MM.1S (cell line): ENCODE results near the gene CLTC.
"Not testable (repeated sequence)": the region's sequence is repeated elsewhere in the genome, so short reads cannot be mapped to it uniquely, and the experiment has no call there.

ENCODE experiments used
- DNase-seq: peaks from one replicate; pipeline ENCODE4 v3.0.0-alpha.2; 2015
- H2AFZ ChIP-seq: fragments of 300-600 bp; sonication (generic); 2 replicates; pipeline ENCODE4 v1.6.0; 2016; ENCODE audit warnings: antibody characterized with exemption, low read length
- H3F3A ChIP-seq: fragments of 300-600 bp; sonication (generic); 2 replicates; pipeline ENCODE4 v1.6.1; 2016; ENCODE audit warnings: mild to moderate bottlenecking, antibody characterized with exemption, low read length, moderate library complexity, mixed read lengths; ENCODE audit not compliant: insufficient read depth
- H3K27ac ChIP-seq: fragments of 300-600 bp; sonication (generic); 2 replicates; pipeline ENCODE4 v1.5.1; 2016; ENCODE audit warnings: mild to moderate bottlenecking, low read length
- H3K27me3 ChIP-seq: fragments of 300-600 bp; sonication (generic); replicated peaks from 2 replicates; pipeline ENCODE4 v1.6.0; 2016; ENCODE audit warnings: low read length; ENCODE audit not compliant: insufficient read depth
- H3K36me3 ChIP-seq: fragments of 300-600 bp; sonication (generic); replicated peaks from 2 replicates; pipeline ENCODE4 v1.6.1; 2016; ENCODE audit warnings: mild to moderate bottlenecking, low read length, mixed read lengths; ENCODE audit not compliant: insufficient read depth
- H3K4me1 ChIP-seq: fragments of 300-600 bp; sonication (generic); 2 replicates; pipeline ENCODE4 v1.6.1; 2016; ENCODE audit warnings: low read length, mixed read lengths
- H3K4me2 ChIP-seq: fragments of 300-600 bp; sonication (generic); 2 replicates; pipeline ENCODE4 v1.6.0; 2016; ENCODE audit warnings: low read depth, low read length
- H3K4me3 ChIP-seq: fragments of 300-600 bp; sonication (generic); 2 replicates; pipeline ENCODE4 v1.5.1; 2016; ENCODE audit warnings: low read length, mixed read lengths
- H3K79me2 ChIP-seq: fragments of 300-600 bp; sonication (generic); 2 replicates; pipeline ENCODE4 v1.6.1; 2016; ENCODE audit warnings: mixed run types, low read length, mixed read lengths
- H3K9ac ChIP-seq: fragments of 300-600 bp; sonication (generic); 2 replicates; pipeline ENCODE4 v1.6.1; 2016; ENCODE audit warnings: low read length, mixed read lengths
- H3K9me2 ChIP-seq: fragments of 300-600 bp; sonication (generic); replicated peaks from 2 replicates; pipeline ENCODE4 v1.6.1; 2016; ENCODE audit warnings: mild to moderate bottlenecking, low read length, mixed read lengths; ENCODE audit not compliant: insufficient read depth
- H3K9me3 ChIP-seq: fragments of 300-600 bp; sonication (generic); replicated peaks from 2 replicates; pipeline ENCODE4 v1.6.1; 2016; ENCODE audit warnings: mild to moderate bottlenecking, low read length, mixed read lengths; ENCODE audit not compliant: insufficient read depth
- H4K20me1 ChIP-seq: fragments of 300-600 bp; sonication (generic); 2 replicates; pipeline ENCODE4 v1.6.1; 2016; ENCODE audit warnings: mild to moderate bottlenecking, low read length, moderate library complexity, mixed read lengths; ENCODE audit not compliant: insufficient read depth
- CTCF ChIP-seq: fragments of 300-600 bp; sonication (generic); IDR thresholded peaks from 2 replicates; pipeline ENCODE4 v1.5.1; 2016; ENCODE audit warnings: antibody characterized with exemption, low read length, mixed read lengths
- EZH2 ChIP-seq: fragments of 300-600 bp; sonication (generic); optimal IDR thresholded peaks from 2 replicates; pipeline ENCODE3; 2017; ENCODE audit warnings: low read depth, mild to moderate bottlenecking, antibody characterized with exemption, low read length, mixed read lengths
- EZH2phosphoT487 ChIP-seq: fragments of 300-600 bp; sonication (generic); IDR thresholded peaks from 2 replicates; pipeline ENCODE4 v1.6.1; 2018; ENCODE audit warnings: antibody characterized with exemption, low read length

CLTC gene

DNA sequence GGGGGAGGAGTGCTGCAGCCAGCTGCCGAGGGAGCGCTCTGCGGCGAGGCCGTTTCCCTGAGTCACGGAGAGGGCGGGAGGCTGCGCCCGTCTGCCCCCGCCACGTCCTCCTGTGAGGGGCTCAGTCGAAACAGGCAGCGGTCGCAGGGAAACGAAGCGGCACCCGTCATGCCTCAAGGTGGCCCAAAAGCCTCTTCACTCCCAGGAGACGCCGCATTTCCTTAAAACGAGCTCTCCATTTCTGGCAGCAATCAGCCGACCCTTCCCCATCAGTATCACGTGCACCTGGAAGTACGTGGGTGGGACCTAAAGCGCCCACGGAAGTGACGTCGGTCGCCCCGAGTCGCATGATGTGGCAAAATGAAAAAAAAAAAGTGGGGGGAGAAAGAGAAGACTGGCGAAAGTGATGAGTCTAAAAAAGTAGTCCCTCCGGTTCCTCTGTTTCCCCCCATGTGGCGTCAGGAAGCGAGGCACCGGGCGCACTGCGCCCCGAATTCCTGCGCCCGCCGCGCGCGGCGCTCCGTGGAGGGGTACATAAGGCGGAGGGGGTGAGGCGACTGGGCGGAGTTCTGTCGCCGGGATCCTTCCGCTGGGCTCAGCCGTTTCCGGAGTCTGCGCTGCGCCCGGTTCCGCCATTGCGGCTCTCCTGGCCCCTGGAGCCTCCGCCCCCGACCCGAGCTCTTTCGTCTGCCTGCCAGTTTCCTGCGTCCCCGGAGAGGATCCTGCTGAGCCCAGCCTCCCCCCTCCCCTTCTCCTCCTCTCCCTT is at the start of gene CLTC:
Gene CLTC (plus strand): TSS at position 598 of the 766 bp plus-strand sequence. CDS start 237 bp downstream, outside the sequence.
- H3K9ac ChIP-seq: peak within 1 kb of the TSS; percentile 97
- H3K4me3 ChIP-seq: peak within 1 kb of the TSS; percentile 91
- peaks cover 38% of the 10 kb centered on the region for H4K20me1 ChIP-seq
- peak within 1 kb of the TSS; percentile 97 for H3K27ac ChIP-seq
- H3K4me1 ChIP-seq: peaks cover 42% of the 10 kb centered on the region
- peak within 1 kb of the TSS; percentile 93 for H3K4me2 ChIP-seq
- peaks cover 38% of the 10 kb centered on the region for H3F3A ChIP-seq
- H3K36me3 ChIP-seq: no peaks in the 10 kb centered on the region; the same call in 1 of the 2 replicates
- peak within 1 kb of the TSS; percentile 76 for H2AFZ ChIP-seq
- H3K27me3 ChIP-seq: no peaks in the 10 kb centered on the region
- TF ChIP-seq CTCF: no peak
- no peak for TF ChIP-seq EZH2
- TF ChIP-seq EZH2phosphoT487: no peak
- no peaks in the 10 kb centered on the region for H3K9me2 ChIP-seq
- peaks cover 48% of the 10 kb centered on the region for H3K79me2 ChIP-seq
- H3K9me3 ChIP-seq: no peaks in the 10 kb centered on the region
- peak; percentile 95 for DNase-seq

DNA sequence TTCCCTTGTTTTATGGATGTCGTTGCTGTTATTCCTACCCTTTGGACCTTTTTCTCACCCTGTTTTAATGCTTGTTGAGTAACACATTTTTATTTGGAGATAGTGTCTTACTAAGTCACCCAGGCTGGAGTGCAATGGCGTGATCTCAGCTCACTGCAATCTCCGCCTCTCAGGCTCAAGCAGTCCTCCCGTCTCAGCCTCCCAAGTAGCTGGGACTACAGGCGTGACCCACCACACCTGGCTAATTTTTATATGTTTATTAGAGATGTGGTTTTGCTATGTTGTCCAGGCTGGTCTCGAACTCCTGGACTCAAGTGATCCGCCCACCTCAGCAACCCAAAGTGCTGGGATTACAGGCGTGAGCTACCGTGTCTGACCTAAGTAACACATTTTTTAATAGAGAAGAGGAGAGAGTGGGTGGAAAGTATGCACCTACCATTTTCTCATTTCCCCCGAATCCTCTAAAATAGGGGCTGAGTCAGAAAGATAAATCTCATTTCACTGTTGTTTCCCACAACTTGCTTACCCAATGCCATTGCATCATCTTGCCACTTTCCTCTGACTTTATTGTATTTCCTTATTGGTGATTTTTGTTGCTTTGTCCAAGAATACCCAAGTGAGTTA is 47.3 kb upstream of the CLTC start:
- no peaks in the 10 kb centered on the region for H3K9me2 ChIP-seq
- TF ChIP-seq EZH2phosphoT487: no peak
- no peak for TF ChIP-seq CTCF
- TF ChIP-seq EZH2: no peak
- H3K79me2 ChIP-seq: no peaks in the 10 kb centered on the region
- H3K27ac ChIP-seq: no peak overlapping the region
- no peak overlapping the region for H3K9ac ChIP-seq
- H3K4me3 ChIP-seq: no peak overlapping the region
- H4K20me1 ChIP-seq: no peaks in the 10 kb centered on the region
- no peaks in the 10 kb centered on the region for H3K9me3 ChIP-seq
- H3K36me3 ChIP-seq: no peaks in the 10 kb centered on the region
- no peaks in the 10 kb centered on the region for H3K27me3 ChIP-seq
- no peaks in the 10 kb centered on the region for H3K4me1 ChIP-seq
- H3K4me2 ChIP-seq: no peak overlapping the region
- H2AFZ ChIP-seq: no peak overlapping the region
- no peaks in the 10 kb centered on the region for H3F3A ChIP-seq
- DNase-seq: no peak

- H3K4me2 ChIP-seq: not testable (repeated sequence)
Measured at GRCh38 chr17:59584168-59584567, 35.5 kb upstream of the CLTC start.

GRCh38 chr17:59600169-59600568 is 19.5 kb upstream of the CLTC start:
- Histone ChIP-seq H3K4me3 (no peak overlapping the region), H3K36me3 (no peaks in the 10 kb centered on the region), H3K9me2 (no peaks in the 10 kb centered on the region), H3K27ac (no peak overlapping the region), H3K79me2 (no peaks in the 10 kb centered on the region), H3F3A (no peaks in the 10 kb centered on the region), H3K9me3 (no peaks in the 10 kb centered on the region), H3K4me1 (no peaks in the 10 kb centered on the region), H3K27me3 (no peaks in the 10 kb centered on the region), H3K4me2 (no peak overlapping the region), H2AFZ (no peak overlapping the region), H4K20me1 (no peaks in the 10 kb centered on the region), H3K9ac (no peak overlapping the region)
- DNase-seq: no peak
- TF ChIP-seq EZH2phosphoT487 (no peak), EZH2 (no peak), CTCF (no peak)

More at GRCh38 chr17:59584168-59584567, 35.5 kb upstream of the CLTC start:
- H3K27ac ChIP-seq, H3K27me3 ChIP-seq, H3K4me1 ChIP-seq, H3K9me3 ChIP-seq, H3K36me3 ChIP-seq, DNase-seq, H3F3A ChIP-seq, H3K79me2 ChIP-seq, H3K9ac ChIP-seq, H3K9me2 ChIP-seq, H2AFZ ChIP-seq, H4K20me1 ChIP-seq, H3K4me3 ChIP-seq: not testable (repeated sequence)
